Activated effector memory CD4-positive, alpha-beta T cell treated with anti-CD3 and anti-CD28 coated beads, Interleukin-2, amount 50 U/mL, for 16 hours (primary cell): Measurements from ENCODE around the gene LY6G5C.

Experiments used
- DNase-seq: peaks from one replicate; pipeline ENCODE4 v3.0.0-alpha.2; 2020

The LY6G5C gene

GRCh38 chr6:31689249-31690110 is 8.6 kb upstream of the LY6G5C start:
- DNase-seq, result peak; percentile 66

- DNase-seq, result no peak
Observed at GRCh38 chr6:31687860-31688693, 7.2 kb upstream of the LY6G5C start.

GRCh38 chr6:31687321-31687720 is 6.5 kb upstream of the LY6G5C start:
- DNase-seq, result no peak

GRCh38 chr6:31686483-31686882 is 5.6 kb upstream of the LY6G5C start:
- no peak for DNase-seq

- no peak for DNase-seq
Observed at GRCh38 chr6:31683591-31683990, 2.7 kb upstream of the LY6G5C start.

GRCh38 chr6:31681135-31681671 is 336 bp upstream of the LY6G5C start:
- DNase-seq, result peak; percentile 81

- no peak for DNase-seq
Observed at GRCh38 chr6:31677955-31678354, 2.9 kb downstream of the LY6G5C start.

GRCh38 chr6:31676904-31677303 is 4.0 kb downstream of the LY6G5C start:
- no peak for DNase-seq

GRCh38 chr6:31676322-31676903 is 4.5 kb downstream of the LY6G5C start:
- no peak for DNase-seq

- DNase-seq, result no peak
Observed at GRCh38 chr6:31669676-31670075, 11.2 kb downstream of the LY6G5C start, which contains the start of gene LY6G5B. TSS of gene LY6G5B (plus strand) at chr6:31669976. CDS start at chr6:31670951, 975 bp downstream.

GRCh38 chr6:31666337-31666965 is 14.4 kb downstream of the LY6G5C start:
- DNase-seq, result no peak

GRCh38 chr6:31665501-31666336 is 15.1 kb downstream of the LY6G5C start, which contains the start of gene CSNK2B:
TSS of gene CSNK2B (plus strand) at chr6:31666080. CDS start at chr6:31666832, 752 bp downstream.
- DNase-seq, result peak; percentile 100

- peak; percentile 96 for DNase-seq
Observed at GRCh38 chr6:31664790-31665500, 15.9 kb downstream of the LY6G5C start, which contains the start of gene GPANK1. TSS of gene GPANK1 (minus strand) at chr6:31664997. CDS start at chr6:31664478, 519 bp downstream.

GRCh38 chr6:31663961-31664789 is 16.7 kb downstream of the LY6G5C start:
- peak; percentile 68 for DNase-seq

- DNase-seq, result no peak
Observed at GRCh38 chr6:31663126-31663960, 17.5 kb downstream of the LY6G5C start.

GRCh38 chr6:31662124-31662723 is 18.6 kb downstream of the LY6G5C start:
- no peak for DNase-seq

- no peak for DNase-seq
Observed at GRCh38 chr6:31661262-31662123, 19.4 kb downstream of the LY6G5C start.
